Right lobe of liver (tissue), 4 donors: Measurements from ENCODE around the gene PRKAG2.

Experiments used
- CTCF ChIP-seq, 4 donors: fragments of 200-600 bp in 3 of 4; fragments of 450-650 bp in 1 of 4; IDR thresholded peaks; one replicate each; pipeline versions ENCODE4 v1.5.1 to v1.8.0; 2016 to 2022; ENCODE audit warnings: antibody characterized with exemption in 4 of 4, mild to moderate bottlenecking in 2 of 4
- POLR2A ChIP-seq: fragments of 450-650 bp; IDR thresholded peaks from one replicate; pipeline ENCODE4 v1.6.1; 2017; ENCODE audit warnings: antibody characterized with exemption, mild to moderate bottlenecking
- donor health status: DM: no; HTN: no; CAD: no.
- donor health status: DM: no; HTN: no; CAD: no.
- donor health status: DM: no; HTN: yes; CAD: no.

DNA sequence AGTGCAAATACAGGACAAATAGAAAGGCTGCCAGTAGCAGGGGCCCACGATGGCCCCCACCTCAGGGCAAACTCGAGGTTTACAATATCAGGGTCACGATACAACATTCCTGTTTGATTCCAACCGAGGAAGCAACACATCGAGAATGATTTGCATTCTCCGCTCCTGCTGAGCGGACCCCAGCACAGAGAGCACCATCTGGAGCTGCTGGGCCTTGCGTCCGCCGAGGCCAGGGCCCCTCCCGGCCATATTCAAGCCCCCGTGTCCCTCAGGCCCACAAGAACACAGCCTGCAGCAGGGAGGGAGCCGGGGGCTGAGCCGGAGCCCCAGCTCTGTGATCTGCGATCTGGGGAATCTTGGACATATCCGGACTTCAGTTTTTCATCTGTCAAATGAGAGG lies 84.3 kb downstream of the PRKAG2 start:
- no peak for TF ChIP-seq CTCF (IDR thresholded peaks at IDR 0.05)
- no peak for TF ChIP-seq POLR2A
